HK-2 (cell line): ENCODE results near the gene MAPK1.
"Not testable (repeated sequence)": the region's sequence is repeated elsewhere in the genome, so short reads cannot be mapped to it uniquely, and the experiment has no call there.

Experiments used
- DNase-seq: peaks from one replicate; pipeline ENCODE4 v3.0.0-alpha.2; 2018; ENCODE audit not compliant: unreplicated experiment

MAPK1 gene

GRCh38 chr22:21881841-21882753, 14.7 kb upstream of the MAPK1 start:
- DNase-seq = no peak

GRCh38 chr22:21876486-21877176, 9.2 kb upstream of the MAPK1 start:
- no peak for DNase-seq

GRCh38 chr22:21874953-21875352, 7.5 kb upstream of the MAPK1 start:
- not testable (repeated sequence) for DNase-seq

- DNase-seq = no peak
Observed at GRCh38 chr22:21873619-21874018, 6.2 kb upstream of the MAPK1 start.

GRCh38 chr22:21872741-21873140, 5.3 kb upstream of the MAPK1 start:
- DNase-seq = not testable (repeated sequence)

- DNase-seq = no peak
Observed at GRCh38 chr22:21868651-21869050, 1.2 kb upstream of the MAPK1 start.

GRCh38 chr22:21866833-21867527, 465 bp downstream of the MAPK1 start:
- DNase-seq = peak; percentile 5

- DNase-seq = no peak
Observed at GRCh38 chr22:21865041-21865440, 2.4 kb downstream of the MAPK1 start.

- DNase-seq = no peak
Observed at GRCh38 chr22:21862386-21863245, 4.8 kb downstream of the MAPK1 start.

GRCh38 chr22:21861851-21862250, 5.6 kb downstream of the MAPK1 start:
- DNase-seq = no peak

GRCh38 chr22:21861264-21861848, 6.1 kb downstream of the MAPK1 start:
- DNase-seq = no peak

GRCh38 chr22:21860491-21861039, 6.9 kb downstream of the MAPK1 start:
- no peak for DNase-seq

- no peak for DNase-seq
Observed at GRCh38 chr22:21858025-21858764, 9.2 kb downstream of the MAPK1 start.

GRCh38 chr22:21857481-21857914, 9.9 kb downstream of the MAPK1 start:
- no peak for DNase-seq

GRCh38 chr22:21856868-21857267, 10.6 kb downstream of the MAPK1 start:
- DNase-seq = no peak

GRCh38 chr22:21856197-21856596, 11.2 kb downstream of the MAPK1 start:
- DNase-seq = no peak

GRCh38 chr22:21855676-21856075, 11.8 kb downstream of the MAPK1 start:
- no peak for DNase-seq

GRCh38 chr22:21850660-21851059, 16.8 kb downstream of the MAPK1 start:
- no peak for DNase-seq

- no peak for DNase-seq
Observed at GRCh38 chr22:21849489-21849888, 18.0 kb downstream of the MAPK1 start.

- not testable (repeated sequence) for DNase-seq
Observed at GRCh38 chr22:21848057-21848456, 19.4 kb downstream of the MAPK1 start.
